RWPE2 (cell line): ENCODE data around the gene CMSS1.

Experiments used
- ATAC-seq: fragments of 200-7000 bp; cut with Tn5 transposase; 3 replicates; pipeline ENCODE4 v1.9.1; 2021; ENCODE audit warnings: low read depth
- DNase-seq: peaks from one replicate; pipeline ENCODE4 v3.0.0-alpha.2; 2020; ENCODE audit warnings: low spot score
- H3K27ac ChIP-seq: fragments of 450-650 bp; 2 replicates; pipeline ENCODE4 v1.5.1; 2017; ENCODE audit warnings: mild to moderate bottlenecking; ENCODE audit not compliant: poor library complexity, severe bottlenecking
- H3K27me3 ChIP-seq: fragments of 250-450 bp; sonication (Bioruptor Pico); 2 replicates; pipeline ENCODE4 v1.5.1; 2021; ENCODE audit warnings: mild to moderate bottlenecking, moderate library complexity; ENCODE audit not compliant: insufficient read depth, poor library complexity, severe bottlenecking
- H3K36me3 ChIP-seq: fragments of 250-450 bp; sonication (Bioruptor Pico); 2 replicates; pipeline ENCODE4 v1.5.1; 2020; ENCODE audit warnings: low read depth, mild to moderate bottlenecking, moderate library complexity
- H3K4me1 ChIP-seq: fragments of 250-450 bp; sonication (Bioruptor Pico); 2 replicates; pipeline ENCODE4 v1.5.1; 2021; ENCODE audit warnings: mild to moderate bottlenecking, moderate library complexity; ENCODE audit not compliant: insufficient read depth, poor library complexity, severe bottlenecking
- H3K4me3 ChIP-seq: fragments of 250-450 bp; sonication (Bioruptor Pico); 2 replicates; pipeline ENCODE4 v1.5.1; 2021; ENCODE audit warnings: mild to moderate bottlenecking, moderate library complexity; ENCODE audit not compliant: severe bottlenecking
- H3K9me3 ChIP-seq: fragments of 250-450 bp; sonication (Bioruptor Pico); 2 replicates; pipeline ENCODE4 v1.5.1; 2021; ENCODE audit warnings: mild to moderate bottlenecking, moderate library complexity; ENCODE audit not compliant: severe bottlenecking
- TF ChIP-seq, protein P1 (sequence below): fragments of 450-650 bp; IDR thresholded peaks from one replicate; pipeline ENCODE4 v1.5.1; 2017; ENCODE audit warnings: mild to moderate bottlenecking, moderate library complexity; ENCODE audit not compliant: poor library complexity, severe bottlenecking

Gene CMSS1

DNA sequence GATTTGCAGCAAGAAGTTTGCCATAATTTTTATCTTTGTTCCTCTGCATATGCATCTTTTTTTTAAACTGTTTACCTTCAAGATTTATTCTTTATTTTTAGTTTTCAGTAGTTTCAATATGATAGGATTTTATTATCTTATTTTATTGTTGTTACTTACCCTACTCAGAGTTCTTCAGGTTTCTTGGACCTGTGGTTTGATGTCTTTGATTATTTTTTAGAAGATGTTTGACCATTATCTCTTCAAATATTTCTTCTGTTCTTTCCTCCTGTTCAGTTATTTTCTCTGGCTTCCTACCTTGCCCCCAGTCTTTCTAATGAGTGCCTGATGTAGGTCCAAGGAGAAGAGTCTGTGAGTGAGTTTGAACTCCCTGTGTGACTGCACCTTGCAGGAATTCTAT, 158.9 kb downstream of the CMSS1 start:
- H3K27me3 ChIP-seq: no peaks in the 10 kb centered on the region
- H3K9me3 ChIP-seq: no peaks in the 10 kb centered on the region
- ATAC-seq: no peak
- no peak for DNase-seq
- H3K4me1 ChIP-seq: no peaks in the 10 kb centered on the region
- no peak overlapping the region for H3K4me3 ChIP-seq
- TF ChIP-seq, protein P1, sequence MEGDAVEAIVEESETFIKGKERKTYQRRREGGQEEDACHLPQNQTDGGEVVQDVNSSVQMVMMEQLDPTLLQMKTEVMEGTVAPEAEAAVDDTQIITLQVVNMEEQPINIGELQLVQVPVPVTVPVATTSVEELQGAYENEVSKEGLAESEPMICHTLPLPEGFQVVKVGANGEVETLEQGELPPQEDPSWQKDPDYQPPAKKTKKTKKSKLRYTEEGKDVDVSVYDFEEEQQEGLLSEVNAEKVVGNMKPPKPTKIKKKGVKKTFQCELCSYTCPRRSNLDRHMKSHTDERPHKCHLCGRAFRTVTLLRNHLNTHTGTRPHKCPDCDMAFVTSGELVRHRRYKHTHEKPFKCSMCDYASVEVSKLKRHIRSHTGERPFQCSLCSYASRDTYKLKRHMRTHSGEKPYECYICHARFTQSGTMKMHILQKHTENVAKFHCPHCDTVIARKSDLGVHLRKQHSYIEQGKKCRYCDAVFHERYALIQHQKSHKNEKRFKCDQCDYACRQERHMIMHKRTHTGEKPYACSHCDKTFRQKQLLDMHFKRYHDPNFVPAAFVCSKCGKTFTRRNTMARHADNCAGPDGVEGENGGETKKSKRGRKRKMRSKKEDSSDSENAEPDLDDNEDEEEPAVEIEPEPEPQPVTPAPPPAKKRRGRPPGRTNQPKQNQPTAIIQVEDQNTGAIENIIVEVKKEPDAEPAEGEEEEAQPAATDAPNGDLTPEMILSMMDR: no peak
- H3K27ac ChIP-seq: no peak overlapping the region
- no peaks in the 10 kb centered on the region for H3K36me3 ChIP-seq

GRCh38 chr3:99978221-99978620, 160.6 kb downstream of the CMSS1 start:
- Histone ChIP-seq H3K27ac (no peak overlapping the region), H3K4me3 (no peak overlapping the region), H3K36me3 (no peaks in the 10 kb centered on the region), H3K27me3 (no peaks in the 10 kb centered on the region), H3K4me1 (no peaks in the 10 kb centered on the region), H3K9me3 (no peaks in the 10 kb centered on the region)
- TF ChIP-seq, protein P1: no peak
- DNase-seq: no peak
- no peak for ATAC-seq

DNA sequence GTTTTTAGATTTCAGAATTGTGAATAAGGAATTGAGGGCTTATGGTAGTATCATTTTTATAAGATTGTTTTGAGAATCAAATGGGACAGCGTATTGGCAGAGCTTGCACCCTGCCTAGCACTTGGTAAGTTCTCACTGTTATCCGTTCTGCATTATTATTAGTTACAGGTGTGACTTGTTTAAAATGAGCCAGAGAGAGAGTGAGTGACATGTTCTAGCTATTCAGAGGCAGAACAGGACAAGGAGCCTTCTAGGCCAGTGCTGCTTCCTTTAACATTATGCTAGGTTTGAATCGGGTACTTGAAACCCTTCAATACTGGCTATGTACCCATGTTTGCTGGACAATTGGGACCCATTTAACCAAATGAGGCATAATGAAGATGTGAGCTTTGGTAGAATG, 162.9 kb downstream of the CMSS1 start:
- TF ChIP-seq, protein P1: no peak
- no peak overlapping the region for H3K4me3 ChIP-seq

GRCh38 chr3:99981138-99981537, 163.5 kb downstream of the CMSS1 start:
- no peak for DNase-seq
- Histone ChIP-seq H3K27me3 (no peaks in the 10 kb centered on the region), H3K9me3 (no peaks in the 10 kb centered on the region), H3K36me3 (no peaks in the 10 kb centered on the region), H3K27ac (no peak overlapping the region), H3K4me3 (no peak overlapping the region), H3K4me1 (no peaks in the 10 kb centered on the region)
- ATAC-seq: no peak
- TF ChIP-seq, protein P1: no peak

More for the DNA sequence above, 162.9 kb downstream of the CMSS1 start:
- Histone ChIP-seq H3K9me3 (no peaks in the 10 kb centered on the region), H3K4me1 (no peaks in the 10 kb centered on the region), H3K27ac (no peak overlapping the region), H3K27me3 (no peaks in the 10 kb centered on the region), H3K36me3 (no peaks in the 10 kb centered on the region)
- no peak for DNase-seq
- ATAC-seq: no peak

DNA sequence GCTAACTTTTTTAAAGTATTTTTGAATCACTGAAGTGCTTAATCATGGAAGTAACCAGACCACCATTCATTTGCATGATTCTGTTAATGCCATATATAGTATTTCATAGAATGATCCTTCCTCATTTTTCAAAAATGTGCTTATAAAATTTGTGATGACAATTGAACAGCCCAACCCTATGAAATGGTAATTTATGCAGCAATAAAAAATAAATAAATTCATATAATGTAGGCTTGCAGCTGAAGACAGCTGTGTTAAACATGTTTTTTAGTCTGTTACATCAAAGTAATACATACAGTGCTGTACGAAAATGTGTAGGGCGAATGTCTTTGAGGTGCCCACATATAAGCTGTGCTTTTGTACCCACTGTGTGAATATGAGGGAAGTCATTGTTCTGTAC, 165.0 kb downstream of the CMSS1 start:
- TF ChIP-seq, protein P1: no peak

More for the DNA sequence above, 165.0 kb downstream of the CMSS1 start:
- Histone ChIP-seq H3K27me3 (no peaks in the 10 kb centered on the region), H3K4me3 (no peak overlapping the region), H3K4me1 (no peaks in the 10 kb centered on the region), H3K36me3 (no peaks in the 10 kb centered on the region), H3K9me3 (no peaks in the 10 kb centered on the region), H3K27ac (no peak overlapping the region)
- no peak for ATAC-seq
- no peak for DNase-seq
